GM21528 (cell line): ENCODE measurements around the gene VAC14.

ENCODE experiments used
- ATAC-seq: cut with Tn5 transposase; IDR thresholded peaks from one replicate; pipeline ENCODE4 v1.9.1; 2021; ENCODE audit warnings: mild to moderate bottlenecking, moderate library complexity; ENCODE audit not compliant: unreplicated experiment, low FRiP score

Gene VAC14

DNA sequence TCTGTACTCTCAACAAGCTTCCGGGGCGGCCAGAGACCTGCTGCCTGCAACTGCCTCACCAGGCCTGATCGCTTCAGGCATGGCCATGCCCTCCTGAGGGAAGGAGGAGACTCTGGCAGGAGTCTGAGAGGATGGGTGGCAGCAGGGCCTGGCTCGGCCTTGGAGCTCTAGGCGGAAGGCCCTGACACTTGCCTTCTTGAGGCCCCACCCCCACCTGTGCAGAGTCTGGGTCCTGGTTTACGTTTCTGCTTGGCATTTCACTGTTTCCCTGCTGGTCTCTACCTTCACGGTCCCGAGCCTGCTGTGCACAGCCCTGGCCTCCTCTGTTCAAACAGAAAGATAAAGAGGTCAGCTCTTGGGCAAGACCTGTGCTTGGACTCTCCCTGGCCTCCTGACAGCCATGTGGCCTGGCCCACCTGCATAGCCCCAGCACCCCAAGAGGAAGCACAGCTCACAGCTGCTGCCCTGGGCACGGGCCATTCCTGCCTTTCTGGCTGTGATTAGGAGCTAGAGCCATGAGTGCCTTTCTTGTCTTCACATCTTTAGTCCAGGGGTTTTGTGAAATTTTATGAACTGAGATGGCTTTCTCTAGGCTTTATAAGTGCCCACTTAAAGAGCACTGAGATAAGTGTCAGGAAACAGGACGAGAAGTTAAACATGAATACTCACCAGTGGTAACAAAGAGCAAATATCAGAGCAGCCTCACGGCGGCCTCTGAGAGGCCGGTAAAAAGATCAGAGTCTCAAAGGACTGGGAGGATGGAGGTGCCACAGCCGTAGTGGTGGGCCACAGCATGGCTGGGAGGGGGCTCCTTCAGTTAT lies 89.5 kb downstream of the VAC14 start:
- no peak for ATAC-seq

DNA sequence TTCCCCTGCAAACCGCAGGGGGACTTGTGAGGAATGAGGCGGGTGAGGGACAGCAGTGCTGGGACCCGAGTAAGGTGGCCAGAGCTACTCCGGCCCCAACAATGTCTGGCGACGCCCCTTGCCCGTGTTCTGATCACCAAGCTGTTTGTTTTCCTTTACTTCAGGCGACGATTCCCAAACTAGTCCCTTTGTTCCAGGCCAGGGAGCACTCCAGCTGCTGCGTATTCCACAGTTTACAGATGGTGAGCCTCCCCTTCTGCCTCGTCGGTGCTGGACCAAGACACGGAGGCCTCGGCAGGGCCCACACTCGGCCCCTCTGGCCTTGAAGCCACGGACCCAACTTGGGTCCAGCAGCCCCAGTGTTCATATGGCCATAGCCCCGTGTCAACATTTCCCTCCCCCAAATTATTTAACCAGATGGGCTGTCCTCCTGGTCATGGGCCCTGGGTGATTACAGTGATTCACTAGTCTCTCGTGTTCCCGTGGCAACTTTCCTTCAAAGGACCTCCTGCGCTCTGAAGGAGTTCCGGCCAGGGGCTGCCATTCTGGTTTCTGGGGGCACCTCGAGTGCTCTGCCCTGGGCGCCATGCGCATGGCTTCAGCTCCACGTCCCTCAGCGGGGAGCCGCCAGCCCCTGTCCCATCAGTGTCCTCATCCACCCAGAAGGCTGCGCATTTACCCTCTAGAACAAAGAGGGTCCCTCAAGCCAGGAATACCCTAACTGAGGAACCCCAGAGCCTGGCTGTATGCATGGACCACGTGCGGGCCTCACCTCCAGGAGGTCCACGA lies 90.3 kb downstream of the VAC14 start:
- no peak for ATAC-seq

DNA sequence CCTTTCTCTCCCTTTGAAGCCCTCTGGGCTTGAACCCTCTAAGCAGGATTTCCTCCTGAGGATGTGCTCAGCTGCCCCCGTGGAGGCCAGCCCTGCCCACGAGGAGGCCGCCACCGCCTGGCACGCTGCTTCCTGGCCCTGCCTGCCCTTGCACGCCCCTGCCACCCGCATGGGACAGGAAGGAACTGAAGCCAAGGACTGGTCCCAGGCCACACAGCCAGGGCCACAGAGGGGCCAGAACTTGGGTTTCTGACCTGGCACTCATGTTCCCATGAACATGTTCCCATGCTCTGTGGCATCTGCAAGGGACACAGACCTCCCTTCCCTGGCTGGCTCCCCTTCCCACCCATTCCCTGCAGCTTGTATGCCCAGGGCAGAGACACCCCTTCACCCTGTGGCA lies 91.0 kb downstream of the VAC14 start:
- no peak for ATAC-seq

DNA sequence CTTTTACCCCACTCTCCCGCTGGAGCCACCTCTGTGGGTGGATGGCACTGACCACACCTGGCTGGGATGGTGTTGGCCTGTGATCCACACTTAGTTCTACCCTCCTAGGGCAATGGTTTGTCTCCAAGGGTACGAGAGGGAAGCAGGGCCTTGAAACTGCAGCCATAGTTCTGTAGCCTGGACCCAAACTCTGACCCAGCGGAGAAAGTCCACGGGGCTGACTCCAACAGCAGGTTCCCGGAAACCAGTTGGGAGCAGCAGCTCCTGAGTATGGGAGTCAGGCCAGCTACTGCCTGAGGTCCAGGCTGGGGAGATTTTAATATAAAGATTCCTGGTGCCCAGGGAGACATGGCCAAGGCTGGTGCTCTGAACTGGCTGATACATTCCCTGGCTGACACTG lies 91.5 kb downstream of the VAC14 start:
- ATAC-seq: no peak

DNA sequence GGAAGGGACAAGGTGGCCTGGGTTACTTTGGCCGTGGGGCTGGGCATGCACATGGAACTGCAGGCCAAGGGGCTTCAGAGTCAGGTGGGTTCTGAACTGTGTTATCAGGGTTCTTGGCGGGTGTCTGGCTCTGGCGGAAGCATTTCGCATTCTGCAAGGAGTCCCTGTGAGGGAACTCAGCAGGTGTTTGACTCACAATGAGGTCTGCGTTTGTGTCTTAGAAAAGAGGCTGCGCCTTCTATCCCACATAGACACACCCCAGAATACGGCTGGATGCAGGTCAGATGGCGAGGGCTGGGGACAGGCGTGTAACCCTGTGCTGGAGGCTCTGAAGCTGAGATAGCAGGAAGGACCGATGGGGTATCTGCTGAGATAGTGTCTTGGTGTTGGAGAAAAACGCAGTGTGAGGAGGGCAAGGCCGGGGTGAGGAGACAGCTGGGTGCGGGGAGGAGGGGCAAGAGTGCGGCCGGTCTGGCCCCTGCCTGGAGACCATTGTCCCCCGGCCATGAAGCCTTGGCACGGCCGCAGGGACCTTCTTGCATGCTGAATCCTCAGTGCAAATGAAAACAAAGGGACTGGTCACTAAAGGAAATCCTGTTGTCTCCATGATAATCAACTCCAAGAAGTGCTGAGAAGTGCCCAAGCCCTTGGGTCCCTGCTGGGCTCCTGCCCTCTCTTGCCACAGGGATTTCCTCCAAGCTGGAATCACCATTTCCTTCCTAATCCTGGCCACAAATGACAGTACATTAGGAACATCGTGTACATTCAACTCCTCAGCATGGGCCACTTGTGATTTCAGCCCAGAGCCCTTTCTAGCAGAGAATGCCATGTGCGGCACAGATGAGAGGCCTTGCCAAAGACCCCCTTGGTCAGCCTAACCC lies 92.4 kb downstream of the VAC14 start:
- ATAC-seq: no peak

DNA sequence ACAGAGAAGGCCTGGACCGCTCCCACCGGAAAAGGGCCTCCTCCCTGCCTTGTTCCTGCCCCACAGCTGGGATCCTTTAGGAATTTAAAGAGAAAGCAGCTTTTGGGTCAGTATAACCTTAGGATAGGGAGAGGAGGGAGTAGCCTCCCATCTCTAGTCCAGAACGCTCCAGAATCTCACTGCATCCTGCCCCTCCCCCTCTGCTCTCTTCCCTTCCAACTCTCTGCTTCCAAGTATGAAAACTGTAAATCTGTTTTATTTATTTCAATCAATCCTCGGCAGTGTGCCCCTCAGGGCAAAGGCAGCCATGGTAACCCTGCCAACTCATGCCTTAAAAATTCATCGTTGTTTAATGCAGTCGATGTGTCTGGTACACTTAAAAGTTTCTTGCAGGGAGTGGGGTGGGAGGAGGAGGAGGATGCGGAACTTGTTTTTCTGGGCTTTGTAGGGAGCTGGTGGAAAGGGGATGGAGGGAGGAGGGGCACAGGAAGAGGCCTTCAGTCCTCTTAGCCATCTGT lies 94.0 kb downstream of the VAC14 start:
- no peak for ATAC-seq

DNA sequence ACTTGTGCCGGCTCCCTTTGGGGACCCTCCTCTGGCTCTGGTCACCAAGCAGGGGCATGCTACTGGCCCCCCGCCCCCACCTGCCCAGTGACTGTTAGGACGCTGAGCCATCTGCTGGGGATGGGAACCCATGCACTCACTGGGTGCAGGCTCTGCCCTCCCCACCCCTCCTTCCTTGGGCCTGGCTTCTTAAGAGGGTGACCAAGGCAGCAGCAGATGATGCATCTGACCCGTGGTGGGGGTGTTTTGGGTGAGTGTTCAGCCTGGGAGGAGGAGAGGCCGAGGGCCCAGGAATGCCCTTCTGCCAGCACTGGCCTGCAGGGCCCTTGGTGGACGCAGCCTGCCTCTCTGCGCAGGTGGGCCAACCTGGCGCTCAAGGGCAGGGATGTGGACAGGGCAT lies 95.9 kb downstream of the VAC14 start:
- ATAC-seq: no peak

DNA sequence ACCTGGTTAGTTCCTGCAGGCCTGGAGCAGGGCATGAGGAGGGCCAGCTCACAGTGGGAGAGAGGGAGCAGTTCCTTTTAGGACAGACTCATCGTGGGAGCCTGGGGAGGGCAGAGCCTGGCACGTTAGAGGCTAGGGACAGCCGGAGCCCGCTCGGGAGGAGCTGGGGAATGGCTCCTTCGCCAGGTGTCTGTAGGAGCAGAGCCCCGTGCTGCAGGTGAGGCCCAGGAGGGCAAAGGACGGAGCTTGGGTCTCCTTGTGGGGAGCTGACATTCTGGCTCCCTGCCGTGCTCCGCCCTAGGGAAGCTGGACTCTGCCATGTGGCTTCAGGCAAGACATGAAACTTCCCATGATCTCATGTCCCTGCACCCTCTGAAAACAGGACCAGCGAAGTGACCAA lies 96.4 kb downstream of the VAC14 start:
- no peak for ATAC-seq

DNA sequence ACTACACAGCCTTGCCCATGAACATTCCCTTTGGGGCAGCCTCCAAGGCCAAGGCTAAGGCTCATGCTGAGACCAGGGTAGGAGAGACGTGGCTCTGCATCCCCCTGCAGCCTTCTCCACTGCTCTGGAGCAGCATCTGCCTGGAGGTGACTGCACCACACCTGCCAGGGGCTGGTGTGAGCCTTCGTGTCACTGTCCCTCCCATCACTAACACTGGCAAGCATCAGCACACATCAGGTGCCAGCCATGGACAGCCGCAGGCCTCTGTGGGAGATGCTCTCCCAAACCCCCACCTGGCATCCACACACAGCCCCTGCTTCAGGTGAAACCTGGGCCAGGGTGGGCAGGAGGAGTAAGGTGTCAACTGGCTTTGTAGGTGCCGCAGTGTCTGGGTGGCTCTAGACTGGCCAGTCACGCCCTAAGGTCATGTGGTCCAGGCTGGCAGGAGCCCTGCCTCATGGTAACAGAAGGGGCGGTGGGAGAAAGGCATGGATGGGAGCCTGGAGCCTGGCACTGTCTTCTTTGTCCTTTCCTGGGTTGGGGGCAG lies 97.0 kb downstream of the VAC14 start:
- no peak for ATAC-seq

DNA sequence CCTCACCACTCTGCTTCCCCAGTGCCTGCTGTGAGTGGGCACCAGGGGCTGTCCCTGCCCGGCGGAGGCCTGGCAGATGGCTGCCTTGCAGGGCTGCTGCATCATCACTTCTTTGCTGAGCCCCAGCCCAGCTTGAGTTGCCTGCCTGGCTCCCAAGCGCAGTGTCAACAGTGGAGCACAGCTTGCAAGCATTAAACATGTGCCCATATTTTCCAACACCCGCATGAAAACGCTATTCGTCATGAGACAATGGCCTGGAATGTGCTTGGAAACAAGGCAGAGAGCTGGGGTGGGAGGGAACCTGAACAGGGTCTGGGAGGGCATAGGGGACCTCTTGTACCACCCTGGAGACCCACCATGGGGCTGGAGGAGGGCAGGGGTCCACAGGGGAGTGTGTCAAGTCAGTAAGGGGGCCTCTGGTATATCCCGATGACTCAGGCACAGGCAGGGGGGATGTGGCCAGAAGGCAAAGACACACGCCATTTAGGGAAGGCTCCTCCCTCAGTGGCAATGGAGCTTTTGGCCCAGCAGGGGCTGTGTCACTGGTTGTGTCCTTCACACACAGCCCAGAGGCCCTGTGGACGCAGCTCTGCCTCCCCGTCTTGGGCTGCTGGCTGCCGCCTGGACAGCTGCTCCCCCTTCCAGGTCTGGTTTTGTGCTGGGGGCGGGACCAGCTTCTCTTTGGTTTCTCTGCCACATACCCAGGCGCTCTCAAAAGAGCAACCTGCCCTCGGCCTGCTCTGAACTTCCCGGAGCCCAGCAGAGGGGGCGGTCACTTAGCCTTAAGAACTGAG lies 97.7 kb downstream of the VAC14 start:
- no peak for ATAC-seq

DNA sequence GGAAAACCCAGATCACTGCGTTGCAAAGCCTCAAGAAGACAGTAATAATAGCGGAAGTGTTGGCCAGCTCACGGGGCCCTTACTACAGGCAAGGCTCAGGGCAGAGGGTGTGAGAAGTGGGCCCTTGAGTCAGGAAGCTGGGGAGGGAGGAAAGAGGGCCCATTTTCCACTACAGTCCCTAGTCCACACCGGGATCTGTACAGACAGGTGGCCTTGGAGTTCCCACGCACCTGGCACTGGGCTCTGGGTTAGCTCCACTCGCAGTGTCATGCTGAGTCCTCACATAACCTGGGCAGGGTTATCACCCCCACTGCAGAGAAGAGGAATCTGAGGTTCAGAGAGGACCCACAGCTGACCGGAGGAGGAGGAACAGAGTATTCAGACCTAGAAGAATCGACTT lies 98.3 kb downstream of the VAC14 start:
- ATAC-seq: no peak

DNA sequence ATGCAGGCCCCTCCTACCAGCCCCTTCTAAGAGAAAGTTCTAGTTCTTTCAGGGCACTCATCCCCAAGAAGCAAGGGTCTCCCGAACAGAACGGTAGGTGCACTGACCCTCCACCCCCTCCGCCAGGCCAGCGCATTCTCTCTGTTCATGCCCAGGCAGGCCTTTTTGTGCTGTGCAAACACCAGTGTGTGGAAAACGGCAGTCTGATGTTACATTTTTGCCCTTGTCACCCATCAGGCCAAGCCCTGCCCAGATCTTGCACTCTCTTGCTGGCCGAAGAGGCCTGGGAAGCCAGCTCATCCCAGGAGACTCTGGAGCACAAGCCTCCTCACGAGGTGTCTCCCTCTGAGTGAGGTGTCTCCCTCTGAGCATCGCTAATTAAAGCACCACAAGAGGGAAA lies 99.0 kb downstream of the VAC14 start:
- no peak for ATAC-seq

DNA sequence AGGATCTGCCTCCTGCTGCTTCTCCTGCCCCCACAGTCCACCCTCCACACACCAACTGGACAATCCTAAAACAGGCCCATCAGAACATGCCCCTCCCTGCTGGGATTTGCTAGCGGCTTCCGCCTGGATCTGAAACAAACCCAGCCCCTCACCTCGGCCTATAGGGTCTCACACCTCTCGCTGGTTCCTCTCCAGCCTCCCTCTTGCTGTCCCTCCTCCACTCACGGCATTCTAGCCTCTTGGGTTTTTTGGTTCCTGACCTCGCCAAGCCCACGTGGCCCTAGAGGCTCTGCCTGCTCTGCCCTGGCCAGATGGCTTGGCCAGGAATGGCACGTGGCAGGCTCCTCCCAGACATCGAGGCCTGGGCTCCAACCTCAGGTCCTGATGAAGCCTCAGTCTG lies 99.4 kb downstream of the VAC14 start:
- ATAC-seq: no peak

DNA sequence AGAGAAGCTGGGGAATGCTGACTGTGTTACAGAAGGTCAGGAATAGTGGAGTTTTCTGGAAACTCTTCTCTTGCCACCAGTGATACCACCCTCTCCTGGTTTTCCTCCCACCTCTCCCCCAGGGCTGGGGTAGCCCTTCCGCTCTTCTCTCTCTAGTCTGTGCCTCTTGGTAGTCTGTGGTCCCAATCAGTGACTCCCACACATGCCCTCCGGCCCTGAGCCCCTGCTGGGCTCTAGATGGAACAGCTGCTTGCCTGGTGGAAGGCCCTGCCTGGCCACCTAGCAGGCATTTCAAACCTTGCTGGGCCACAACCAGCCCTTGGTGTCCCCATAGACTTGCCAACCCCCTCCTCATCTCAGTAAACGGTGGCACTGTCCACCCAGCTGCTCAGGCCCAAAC lies 99.9 kb downstream of the VAC14 start:
- no peak for ATAC-seq

DNA sequence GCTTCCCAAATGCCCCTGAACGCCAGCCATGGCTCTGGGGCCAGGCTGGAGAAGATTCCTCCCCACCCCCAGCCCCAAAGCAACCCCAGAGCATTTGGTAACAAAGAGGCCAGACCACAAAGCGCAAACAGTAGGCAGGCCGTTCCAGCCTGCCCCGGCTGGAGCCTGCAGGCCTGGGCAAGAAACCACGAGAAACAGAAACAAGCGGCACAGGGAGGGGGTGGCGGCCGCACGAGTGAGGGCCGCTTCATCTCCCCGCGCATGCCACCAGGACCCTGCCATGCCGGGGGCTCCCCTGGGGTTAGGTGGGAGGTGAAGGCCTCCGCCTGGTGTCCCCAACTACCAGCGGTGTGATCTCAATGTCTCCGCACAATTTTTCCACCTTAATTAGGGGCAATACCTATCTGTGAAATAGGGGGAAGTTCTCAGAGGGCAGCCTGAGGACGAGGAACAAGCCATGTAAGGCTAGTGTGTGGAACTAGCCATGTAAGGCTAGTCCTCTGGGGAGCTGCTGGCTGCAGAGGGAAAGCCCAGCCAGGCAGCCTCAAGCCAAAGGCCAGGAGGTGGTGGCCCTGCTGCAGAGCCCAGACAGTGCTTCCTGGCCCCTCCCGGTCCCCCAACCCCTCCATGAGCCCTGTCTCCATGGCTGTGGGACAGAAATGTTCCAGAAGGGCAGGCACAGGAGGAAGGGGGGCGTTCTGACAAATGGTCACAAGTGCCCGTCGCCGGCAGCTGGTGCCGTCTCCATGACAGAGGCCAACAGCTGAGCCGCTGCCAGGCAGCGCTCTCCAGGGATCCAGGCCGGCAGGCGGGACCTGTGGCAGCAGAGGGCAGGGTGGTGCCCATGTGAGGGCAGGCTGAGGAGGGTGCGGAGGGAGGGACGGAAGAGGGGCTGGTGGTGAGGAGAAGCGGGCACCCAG lies 100.6 kb downstream of the VAC14 start:
- ATAC-seq: no peak

DNA sequence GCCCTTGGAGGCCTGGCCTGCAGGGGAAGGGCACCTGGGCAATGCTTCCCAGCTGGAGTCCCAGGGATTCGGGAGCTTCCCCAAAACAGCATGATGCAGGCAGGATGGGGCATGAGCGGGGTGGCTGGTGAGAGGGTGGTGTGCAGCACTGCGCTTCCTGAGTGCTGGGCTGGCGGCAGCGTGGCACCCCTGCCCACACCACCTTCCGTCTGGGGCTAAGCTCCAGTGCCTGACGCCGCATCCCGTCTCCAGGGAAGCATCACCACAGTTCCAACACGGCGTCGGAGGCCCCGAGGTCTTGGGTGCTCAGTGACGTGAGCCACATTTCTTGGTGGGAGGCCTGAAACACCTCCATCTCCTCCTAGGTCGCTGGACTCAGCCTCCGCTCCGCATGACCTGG lies 101.3 kb downstream of the VAC14 start:
- ATAC-seq: no peak

DNA sequence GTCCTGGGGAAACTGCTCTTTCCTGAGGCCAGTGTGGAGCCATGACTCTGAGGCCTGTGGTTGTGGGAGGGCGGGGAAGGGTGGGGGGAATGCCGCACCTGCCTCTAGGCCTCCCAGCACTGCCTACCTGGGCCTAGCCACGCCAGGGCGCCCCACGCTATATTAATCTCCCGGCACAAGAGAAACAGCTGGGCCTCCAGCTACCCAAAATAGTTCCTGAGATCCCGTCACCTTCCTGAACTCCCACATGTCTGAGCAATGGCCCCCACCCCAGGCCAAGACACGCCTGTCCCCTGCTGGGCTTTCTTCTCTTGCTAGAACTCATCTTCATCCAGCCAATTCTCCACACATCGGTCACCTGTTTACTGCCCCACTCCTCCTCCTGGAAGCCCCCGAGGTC lies 102.1 kb downstream of the VAC14 start:
- ATAC-seq: no peak

DNA sequence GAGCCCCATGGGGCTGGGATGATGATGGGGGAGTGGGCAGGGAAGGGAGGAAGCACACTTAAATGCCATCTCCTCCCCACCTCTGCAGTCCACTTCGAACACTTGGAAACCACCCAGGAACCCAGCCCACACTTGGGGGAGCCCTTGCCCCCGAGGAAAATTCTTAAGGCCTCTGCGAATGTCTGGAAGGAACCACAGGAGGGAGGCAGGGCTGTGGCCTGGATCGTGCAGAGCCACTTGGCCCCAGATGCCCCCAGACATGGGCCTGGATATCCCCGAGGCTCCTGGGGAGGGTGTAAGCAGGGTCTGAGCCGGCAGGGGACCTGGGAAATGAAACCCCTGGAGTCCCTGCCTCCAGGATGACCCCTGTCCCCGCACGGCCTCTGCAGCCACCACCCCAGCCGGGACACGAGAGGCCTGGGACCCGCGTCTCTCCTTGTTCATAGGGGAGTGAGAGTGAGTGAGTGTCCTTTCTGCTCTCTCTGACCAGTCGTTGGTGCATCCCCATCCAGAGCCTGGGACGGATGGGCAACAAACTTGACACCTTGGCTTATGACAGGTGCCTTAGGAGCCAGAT lies 103.3 kb downstream of the VAC14 start:
- no peak for ATAC-seq
